GM19025 (cell line): ENCODE data around the gene FEZF2.

Source experiments
- ATAC-seq: cut with Tn5 transposase; IDR thresholded peaks from one replicate; pipeline ENCODE4 v1.9.1; 2021; ENCODE audit warnings: mild to moderate bottlenecking, low read depth, moderate library complexity; ENCODE audit not compliant: unreplicated experiment

Gene FEZF2

DNA sequence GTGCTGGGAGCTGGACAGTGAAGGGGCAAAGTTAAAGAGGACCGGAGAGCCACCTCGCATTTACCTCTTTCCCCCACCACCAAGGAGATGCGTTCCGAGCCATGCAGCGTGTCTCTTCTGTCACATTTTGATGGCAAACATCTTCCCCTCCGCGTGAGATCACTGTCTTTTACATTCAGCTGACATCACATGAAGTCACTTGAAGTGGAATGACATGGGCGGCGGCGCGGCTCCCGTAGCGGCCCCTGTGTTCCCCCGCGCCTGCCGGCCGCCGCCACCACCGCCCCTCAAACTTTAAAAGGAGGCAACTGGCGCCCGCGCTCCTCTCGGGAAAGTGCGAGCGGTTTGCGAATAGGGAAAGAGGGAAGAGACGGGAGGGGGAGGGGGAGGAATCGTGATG is at the start of gene FEZF2:
Gene FEZF2, minus strand, starts transcription at position 336 of the 400 bp plus-strand sequence. CDS start 682 bp downstream, outside the sequence.
- ATAC-seq = no peak

DNA sequence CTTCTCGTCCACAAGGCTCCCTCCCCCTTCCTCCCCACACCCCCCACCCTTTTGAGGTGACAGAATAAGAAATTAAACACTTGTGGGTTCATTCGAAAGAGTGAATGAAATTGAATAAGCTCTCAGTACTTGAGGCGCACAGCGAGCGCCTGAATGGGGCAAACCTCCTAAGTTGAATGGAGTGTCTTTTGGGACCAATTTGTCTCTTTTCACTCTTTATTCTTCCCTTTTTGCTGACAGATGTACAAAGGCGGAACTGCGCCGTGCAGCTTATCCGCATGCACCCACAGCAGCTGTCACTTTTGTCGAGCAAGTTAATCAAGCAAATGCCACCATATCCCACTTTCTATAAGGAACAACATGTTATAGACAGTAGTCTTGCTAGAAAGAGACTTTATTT is 47.9 kb upstream of the FEZF2 start:
- ATAC-seq = no peak

DNA sequence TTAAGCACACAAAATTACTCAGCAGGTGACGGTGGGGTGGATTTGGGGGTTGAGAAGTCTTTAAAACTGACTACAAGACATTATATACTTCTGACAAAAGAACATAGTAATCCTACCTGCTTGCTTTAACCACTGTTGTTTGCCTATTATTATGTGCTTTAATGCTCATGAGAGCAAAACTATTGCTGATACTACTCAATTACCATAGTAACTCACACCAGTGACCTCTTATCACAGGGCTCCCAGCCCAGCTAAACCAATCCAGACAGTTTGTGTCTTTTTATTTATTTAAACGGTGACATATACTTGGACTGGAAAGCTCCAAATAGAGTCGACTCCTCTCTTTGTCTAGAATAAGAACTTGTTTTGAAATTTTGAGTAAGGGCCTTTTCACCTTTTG is 42.8 kb upstream of the FEZF2 start:
- no peak for ATAC-seq

DNA sequence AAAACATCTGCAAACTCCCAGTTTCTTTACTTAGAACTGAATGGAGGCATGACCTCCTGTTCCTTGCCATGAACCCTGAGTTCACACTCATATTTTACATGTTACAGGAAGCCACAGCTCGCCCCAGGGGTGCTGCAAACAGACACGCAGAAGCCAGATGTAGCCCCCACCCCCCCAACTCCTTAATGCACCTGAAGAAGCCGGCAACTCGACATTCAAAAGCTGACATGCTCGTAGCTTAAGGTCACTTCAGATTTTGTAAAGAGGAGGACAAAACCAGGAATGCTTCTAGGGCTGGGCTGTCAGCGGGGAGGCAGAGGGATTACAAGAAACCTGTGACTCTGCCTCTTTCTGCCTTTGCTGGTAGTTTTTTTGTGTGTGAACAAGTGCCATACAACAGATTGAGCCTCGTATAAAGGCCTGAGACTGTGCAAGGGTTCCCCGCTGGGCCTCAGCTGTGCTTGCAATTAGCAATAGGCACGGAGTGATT is 42.0 kb upstream of the FEZF2 start:
- ATAC-seq = no peak

DNA sequence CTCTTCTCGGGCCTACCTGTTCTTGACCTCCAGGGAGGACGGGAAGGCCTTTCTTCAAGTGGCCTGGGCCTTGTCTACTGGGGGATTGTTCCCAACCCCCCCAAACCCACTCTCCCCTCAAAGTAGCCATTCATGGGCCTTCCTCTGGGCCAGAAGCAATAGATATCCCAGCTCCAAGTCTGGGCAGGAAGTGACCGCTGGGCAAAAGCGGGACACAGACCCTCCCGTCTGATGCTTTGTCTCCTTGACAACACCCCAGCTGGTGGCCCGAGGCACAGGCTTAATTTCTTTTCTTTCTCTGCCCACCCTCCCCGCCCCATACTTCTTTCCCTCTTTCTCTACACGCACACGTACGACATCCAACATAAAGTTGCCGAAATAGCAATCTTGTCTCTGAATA is 41.4 kb upstream of the FEZF2 start:
- no peak for ATAC-seq

DNA sequence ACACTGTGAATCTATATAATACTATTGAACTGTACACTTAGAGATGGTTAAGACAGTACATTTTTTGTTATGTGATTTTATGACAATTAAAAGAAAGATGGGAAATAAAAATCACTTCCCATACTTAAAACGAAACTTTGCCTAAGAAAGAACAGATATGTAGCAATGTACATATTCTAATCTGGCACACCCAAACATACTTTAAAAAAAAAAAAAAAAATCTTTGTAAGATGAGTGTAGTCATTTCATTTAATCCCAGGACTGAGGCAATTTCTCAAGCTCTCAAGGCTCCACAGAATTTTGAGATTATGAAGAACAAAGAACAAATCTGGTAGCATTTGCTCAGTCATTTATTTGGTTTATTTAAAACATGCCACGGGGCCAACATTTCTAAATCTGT is 40.3 kb upstream of the FEZF2 start:
- ATAC-seq = no peak

DNA sequence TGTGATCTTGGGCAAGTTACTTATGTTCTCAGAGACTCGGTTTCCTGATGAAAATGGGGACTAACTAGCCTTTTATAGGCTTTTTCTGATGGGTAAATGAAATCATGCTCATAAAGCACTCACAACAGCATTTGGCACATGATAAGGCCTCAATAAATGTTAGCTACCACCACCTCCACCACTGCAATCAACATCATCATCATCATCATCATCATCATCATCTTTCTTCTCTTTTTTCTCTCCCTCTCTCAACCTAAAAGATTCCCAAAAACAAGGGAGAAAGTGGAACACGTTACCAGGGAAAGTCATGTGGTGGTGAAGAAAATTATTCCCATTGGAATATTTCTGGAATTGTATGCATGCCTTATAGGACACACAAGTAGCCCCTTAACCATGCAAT is 33.6 kb upstream of the FEZF2 start:
- no peak for ATAC-seq

DNA sequence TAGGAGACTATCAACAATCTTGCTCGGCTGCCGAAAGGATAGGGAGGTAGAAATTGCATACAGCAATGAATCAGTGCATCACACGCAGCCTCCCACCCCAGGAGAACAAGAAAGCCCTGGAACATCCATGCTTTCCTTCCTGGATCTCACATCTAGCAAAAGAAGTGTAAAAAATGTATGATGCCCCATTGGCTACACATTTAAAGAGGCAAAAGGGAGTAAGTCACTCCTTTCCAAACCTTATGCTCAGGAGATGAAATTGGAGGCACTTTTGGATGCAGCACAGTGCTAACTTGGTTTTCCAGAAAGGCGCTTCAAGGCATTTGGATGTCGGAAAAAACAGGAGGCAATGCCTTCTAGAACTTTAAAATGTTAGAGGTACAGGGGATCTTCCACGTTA is 32.2 kb upstream of the FEZF2 start:
- no peak for ATAC-seq

DNA sequence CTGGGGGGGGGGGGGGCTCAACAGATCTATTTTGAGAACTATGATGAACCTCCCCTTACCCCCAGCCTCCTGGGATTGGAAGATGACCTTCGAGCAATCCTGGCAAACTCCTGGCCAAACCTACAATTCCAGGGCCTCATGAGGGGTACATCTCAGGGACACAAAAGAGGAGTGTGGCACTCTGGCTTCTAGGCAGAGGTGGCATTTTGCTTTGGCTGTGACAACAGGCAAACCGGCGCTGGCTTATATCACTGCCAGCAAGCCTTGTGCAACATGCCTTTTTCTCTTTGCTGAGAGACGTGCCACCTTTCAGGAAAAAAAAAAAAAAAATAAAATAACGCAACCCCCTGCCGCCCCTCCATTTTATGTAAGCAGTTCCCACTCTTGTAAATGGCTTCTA is 31.8 kb upstream of the FEZF2 start:
- ATAC-seq = no peak

DNA sequence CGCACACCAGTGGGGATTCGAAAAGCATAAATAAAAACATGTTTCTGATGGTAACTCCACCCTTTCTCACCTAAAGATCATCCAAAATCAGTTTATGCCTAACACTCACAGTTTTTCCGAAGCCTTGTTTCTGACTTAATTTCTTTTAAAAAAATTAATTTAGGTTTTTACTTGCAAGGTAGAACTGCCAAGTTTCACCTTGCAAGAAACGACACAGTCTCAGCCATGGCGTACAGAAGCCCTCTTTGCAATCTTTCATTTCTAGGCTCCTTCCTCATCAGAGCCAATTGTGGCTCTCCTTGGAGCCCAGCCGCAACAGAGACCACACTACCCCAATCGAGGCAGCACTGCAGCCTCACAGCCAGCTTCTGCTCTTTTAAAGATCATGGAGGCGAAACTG is 31.0 kb upstream of the FEZF2 start:
- no peak for ATAC-seq

DNA sequence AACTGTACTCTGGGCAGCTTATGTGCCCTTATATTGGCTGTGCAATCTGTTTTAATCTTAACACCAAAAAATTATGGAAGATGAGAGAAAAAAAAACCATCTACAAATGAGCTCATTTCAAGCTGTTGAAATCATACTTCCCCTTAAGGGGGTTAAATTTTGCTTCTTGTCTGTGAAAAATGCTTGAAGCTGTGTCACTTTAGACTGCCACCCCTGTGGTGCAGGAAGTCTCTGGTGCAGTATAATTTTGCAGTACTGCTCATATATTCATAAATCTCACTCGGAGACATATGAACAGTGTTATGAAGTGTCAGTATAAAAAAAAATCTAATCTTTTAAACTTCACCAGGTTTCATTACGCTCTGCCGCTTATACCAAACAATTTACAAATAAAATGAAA is 30.4 kb upstream of the FEZF2 start:
- no peak for ATAC-seq

DNA sequence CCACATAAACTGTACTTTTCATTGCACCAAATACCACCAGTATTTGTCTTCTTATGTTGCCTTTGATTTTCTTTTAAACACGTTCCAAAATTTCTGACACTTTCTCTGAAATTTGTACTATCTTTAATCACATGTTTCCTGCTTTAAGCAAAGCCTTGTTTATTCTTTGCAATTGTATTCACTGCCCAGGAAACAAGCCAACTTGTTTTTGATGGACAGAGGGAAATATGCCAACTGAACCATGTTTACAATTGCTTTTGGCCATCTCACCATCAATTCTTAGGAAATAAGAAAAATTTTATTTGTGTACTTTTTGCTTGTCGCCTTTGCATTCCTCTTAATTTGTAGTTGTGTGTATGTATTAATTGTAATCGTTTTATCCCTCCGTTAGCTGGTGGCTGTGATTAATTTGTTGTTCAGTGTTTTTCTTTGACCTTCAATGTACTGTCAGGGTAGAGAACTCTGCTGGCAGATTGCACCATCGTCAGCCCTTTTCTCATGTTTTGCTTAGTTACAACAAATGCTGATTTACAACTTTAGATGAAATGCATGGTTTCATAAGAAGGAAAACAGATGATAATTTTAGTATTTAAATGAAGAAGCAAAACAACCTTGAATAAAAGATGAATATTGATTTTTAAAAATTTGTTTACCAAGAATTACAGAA is 19.4 kb upstream of the FEZF2 start:
- ATAC-seq = no peak

DNA sequence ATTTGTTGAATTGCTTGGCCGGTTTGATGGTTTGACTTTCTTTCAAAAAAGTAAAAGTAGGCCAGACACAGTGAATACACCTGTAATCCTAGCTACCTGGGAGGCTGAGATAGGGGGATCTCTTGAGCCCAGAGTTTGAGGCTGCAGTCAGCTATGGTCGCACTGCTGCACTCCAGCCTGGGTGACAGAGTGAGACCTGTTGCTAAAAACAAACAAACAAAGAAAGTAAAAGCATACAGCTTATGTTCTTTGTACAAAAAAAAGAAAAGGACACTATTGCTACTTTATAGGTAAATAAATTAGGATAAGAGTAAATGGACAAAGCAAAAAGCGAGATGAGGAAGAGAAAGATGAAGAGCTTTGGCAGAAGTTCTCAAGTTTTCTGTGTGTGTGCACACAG is 13.9 kb upstream of the FEZF2 start:
- no peak for ATAC-seq

DNA sequence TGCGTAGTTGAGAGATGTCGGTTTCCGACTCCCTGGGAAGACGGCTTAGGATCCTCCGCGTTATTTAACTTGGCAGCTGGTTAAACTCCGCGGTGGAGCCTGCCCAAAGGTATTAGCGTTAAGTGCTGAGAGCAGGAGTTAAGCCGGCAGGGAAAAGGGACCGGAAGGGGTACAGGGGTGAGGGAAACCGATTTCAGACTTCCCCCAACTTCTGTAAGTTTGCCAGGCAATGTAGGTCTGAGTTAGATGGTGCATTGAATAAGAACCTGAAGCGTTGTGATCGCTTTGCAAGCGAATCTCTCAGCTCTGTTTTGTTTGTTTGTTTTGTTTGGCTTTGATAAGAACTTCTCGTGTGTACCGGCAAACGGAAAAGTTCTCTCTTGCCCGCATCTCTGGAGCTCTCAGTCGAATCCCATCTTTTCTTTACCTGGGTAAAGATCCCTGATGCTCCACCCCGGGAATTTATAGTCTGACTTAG is 6.0 kb upstream of the FEZF2 start:
- ATAC-seq = no peak

DNA sequence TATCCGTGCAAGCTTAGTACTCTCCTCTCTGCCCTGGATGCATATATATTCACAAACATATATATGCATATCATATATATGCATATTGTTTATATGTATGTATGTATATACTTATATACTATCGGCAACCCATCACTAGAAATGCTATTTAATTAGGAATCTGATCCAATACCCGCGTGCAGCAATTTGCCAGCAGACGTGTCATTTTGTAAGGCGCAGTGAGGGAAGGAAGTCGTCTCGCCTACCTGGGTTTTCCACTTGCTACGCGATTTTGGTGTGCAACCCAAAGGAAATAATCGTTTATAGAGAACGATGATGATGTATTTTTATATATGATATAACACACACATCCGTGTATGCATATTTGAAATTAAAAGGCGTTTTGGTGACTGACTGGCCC is 5.6 kb upstream of the FEZF2 start:
- ATAC-seq = no peak

DNA sequence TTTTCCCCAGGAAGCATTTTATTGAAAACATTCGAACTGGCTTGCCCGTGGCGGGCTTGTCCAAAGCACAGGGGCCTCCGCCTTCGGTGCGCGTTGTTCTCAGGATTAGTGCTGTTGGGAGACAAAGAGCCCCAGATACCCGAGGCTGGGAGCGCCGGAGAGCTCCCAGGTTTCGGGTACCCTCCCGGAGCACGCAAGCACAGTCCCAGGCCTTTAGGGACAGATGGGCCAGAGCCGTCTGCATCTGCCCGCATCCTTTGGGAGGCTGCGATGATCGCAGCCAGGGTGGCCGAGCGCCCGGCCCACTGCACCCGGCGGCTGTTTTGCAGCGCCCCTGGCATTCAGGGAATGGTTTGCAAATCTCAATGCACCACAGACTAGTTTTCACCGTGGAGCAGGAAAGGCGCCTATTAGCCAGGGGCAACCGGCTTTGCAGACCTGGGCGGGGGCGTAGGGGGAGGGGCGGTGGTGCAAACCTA is 5.0 kb upstream of the FEZF2 start:
- no peak for ATAC-seq

DNA sequence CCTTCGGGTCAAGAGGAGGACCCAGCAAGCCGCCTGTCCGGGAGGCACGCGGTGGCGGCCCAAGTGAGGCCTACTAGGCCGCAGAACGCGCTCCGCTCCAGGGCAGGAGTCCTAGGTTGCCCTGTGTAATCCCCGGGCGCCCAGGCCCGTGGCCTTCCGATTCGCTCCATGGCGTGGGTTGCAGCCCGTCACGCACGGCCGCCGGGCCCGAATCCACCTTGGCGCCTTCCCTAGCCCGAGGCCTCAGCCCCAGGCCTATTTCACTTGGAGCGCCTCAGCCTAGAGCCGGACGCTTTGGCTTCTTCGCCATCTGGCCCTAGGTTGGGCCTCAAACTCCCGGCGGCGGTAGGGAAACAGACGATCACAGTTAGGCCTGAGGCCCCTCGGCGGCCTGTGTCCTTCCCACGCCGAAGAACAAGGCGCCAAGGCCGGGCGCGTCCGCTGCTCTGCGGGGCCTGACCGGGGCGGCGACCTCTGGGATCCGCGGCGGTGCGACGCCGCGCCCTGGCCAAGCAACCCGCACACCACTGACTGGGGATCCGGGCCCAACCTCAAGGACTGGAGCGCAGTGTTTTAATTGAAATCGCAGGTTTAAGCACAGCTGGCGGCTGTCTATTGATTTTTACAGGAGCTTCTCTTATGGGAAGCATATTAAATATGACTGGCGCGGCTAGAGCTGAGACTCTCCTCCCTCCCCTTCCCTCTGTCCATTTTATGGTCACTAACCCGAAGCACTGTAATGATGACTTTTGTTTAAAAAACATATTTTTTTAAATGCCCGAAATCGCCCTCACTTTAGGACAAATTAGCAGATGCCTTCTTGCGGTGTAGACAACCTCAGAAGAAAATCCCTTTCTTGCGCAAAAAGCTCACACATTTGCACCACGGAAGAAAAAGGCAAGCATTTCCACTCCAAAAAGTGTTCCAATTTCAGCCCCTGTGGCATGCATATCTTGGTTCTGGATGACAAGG is 3.8 kb upstream of the FEZF2 start:
- no peak for ATAC-seq

DNA sequence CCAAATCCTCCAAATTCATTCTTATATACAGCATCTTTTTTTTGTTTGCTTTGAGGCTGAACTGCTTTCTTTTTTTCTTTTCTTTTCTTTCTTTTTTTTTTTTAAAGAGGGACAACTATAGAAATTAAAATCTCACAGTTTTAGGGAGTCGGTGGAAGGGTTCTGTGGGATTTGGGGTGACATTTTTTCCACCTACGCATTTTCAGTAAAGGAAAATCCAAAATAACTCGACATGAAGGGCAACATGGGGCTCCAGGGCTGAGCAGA is 3.0 kb upstream of the FEZF2 start:
- no peak for ATAC-seq

DNA sequence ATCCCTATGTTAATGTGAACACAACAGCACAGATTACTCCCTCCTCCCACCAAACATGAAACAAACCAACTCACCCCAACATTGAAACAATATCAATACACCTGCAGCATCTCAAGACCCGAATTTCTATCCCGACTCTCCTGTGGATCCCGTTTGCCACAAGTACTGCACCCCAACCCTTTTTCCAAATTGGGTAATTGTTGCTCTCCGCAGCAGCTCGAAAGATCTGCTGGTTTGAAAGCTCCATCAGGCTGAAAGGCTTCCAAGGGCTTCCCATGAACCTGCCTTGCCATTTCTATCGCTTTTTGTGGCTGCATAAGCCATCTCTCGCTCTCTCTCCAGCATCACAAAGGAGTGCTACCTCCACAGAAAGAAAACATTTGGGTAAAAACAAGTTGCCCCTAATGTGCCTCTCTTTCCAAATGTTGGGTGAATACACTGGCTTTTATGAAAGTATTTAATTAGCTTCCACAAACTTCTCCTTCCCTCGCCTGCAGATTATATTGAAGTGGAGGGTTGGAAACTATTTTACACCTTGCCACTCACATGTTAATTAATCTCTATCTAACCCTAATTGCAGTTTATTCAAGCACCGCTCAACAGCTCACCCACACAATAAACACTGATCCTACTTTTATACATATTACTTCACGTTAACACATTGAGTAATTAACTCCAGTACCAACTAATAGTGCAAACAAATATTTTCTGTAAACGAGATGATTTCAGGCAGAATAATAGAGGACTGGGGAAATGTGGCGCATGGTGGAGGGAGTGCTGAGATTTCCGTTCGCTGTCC is 2.5 kb upstream of the FEZF2 start:
- no peak for ATAC-seq

DNA sequence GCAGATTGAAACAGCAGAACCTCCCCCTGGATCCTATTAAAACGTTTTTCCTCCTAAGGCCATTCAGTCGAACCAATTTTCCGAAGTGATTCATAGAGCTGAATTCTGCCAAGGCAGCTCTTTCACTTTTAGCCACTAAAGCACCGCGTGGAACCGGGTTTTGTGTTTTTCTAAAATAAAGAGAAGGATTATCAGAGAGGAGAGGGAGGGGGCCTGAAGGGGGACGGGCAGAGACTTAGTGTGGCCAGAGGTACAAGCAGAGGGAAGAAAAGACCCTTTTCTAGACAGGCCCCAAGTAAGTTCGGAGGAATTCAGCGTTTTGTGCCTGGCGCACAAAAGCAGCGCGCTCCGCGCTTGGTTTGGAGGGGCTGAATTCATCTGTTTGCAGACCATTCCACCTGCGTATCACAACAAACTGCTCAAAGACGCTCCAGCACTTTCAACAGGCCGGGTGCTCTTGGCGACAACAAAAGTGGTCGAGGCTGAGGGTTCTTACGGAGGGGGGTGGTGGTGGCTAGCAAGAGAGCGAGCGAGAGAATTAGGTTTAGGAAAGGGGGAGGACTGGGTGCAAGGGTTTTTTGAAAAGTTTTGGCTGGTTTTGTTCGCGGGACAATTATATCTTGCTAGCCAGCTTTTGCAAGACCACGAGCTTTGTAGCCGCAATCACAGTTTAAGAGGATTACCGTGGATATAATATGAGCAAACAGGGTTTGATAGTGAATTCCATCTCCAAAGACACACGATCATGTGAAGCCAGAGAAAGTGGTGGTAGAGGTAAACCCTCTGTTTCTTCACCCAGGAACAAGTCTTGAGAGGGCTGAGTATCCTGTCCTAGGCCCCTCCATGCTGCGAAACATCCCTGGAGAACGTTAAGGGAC is 1.2 kb upstream of the FEZF2 start:
- ATAC-seq = no peak
